Heart right ventricle (tissue), 16 donors: Measurements from ENCODE around the gene SUFU. TPM values are rescaled to one million over a fixed set of nuclear protein-coding genes. Genes with fewer than 3 reads are reported as not detected.

Source experiments
- ATAC-seq, 8 donors: fragments of 200-7000 bp; cut with Tn5 transposase; one replicate each; pipeline ENCODE4 v1.9.1; 2020; ENCODE audit warnings: mild to moderate bottlenecking in 8 of 8, moderate library complexity in 8 of 8, moderate number of reproducible peaks in 1 of 8
- DNase-seq, 2 donors: peaks; one replicate each; pipeline ENCODE4 v3.0.0-alpha.2; 2020
- H3K27ac ChIP-seq, 10 donors: fragments of 200-600 bp; sonication (generic) in 2 of 10; one replicate each; pipeline versions ENCODE4 v1.5.0 to v1.8.0; 2020 to 2022; ENCODE audit warnings: mild to moderate bottlenecking in 3 of 10
- H3K27me3 ChIP-seq, 7 donors: fragments of 200-600 bp; one replicate each; pipeline ENCODE4 v1.8.0; 2021 to 2022; ENCODE audit warnings: mild to moderate bottlenecking in 2 of 7
- H3K36me3 ChIP-seq, 9 donors: fragments of 200-600 bp; sonication (generic) in 1 of 9; one replicate each; pipeline versions ENCODE4 v1.5.0 to v1.8.0; 2020 to 2022; ENCODE audit warnings: mild to moderate bottlenecking in 2 of 9
- H3K4me1 ChIP-seq, 9 donors: fragments of 200-600 bp; sonication (generic) in 1 of 9; one replicate each; pipeline versions ENCODE4 v1.5.0 to v1.8.0; 2020 to 2022; ENCODE audit warnings: mild to moderate bottlenecking in 4 of 9
- H3K4me3 ChIP-seq, 10 donors: fragments of 200-600 bp; sonication (generic) in 2 of 10; one replicate each; pipeline versions ENCODE4 v1.5.0 to v1.8.0; 2020 to 2022; ENCODE audit warnings: mild to moderate bottlenecking in 7 of 10, moderate library complexity in 2 of 10
- H3K9me3 ChIP-seq, 11 donors: fragments of 200-600 bp in 10 of 11; sonication (generic) in 2 of 11; one replicate each; pipeline versions ENCODE4 v1.5.0 to v1.8.0; 2013 to 2022; ENCODE audit warnings: mild to moderate bottlenecking in 2 of 11, control low read depth in 1 of 11, moderate library complexity in 1 of 11
- CTCF ChIP-seq, 9 donors: fragments of 200-600 bp; sonication (generic) in 2 of 9; IDR thresholded peaks; one replicate each; pipeline versions ENCODE4 v1.5.0 to v1.8.0; 2021 to 2022; ENCODE audit warnings: antibody characterized with exemption in 9 of 9, mild to moderate bottlenecking in 5 of 9, moderate library complexity in 1 of 9
- WGBS, 2 donors: extraction: QIAGEN DNeasy Blood & Tissue Kit; methylation state at CpG; one replicate each; pipeline ENCODE4 v1.1.7; 2013; ENCODE audit warnings: inconsistent platforms in 1 of 2; 5-methylcytosine and 5-hydroxymethylcytosine counted together
- intact Hi-C, 10 donors: fragments of 100-400 bp; cut with DNase I; formaldehyde crosslinking; loops; one replicate each; pipeline versions ENCODE4 v1.11.1 to v1.14.2; 2022
- polyA plus RNA-seq, 2 donors: library from polyadenylated mRNA; stranded (reverse); fragments of 200-250 nt; gene quantifications; one replicate each; pipeline ENCODE4 v1.2.3, GENCODE V29; 2013
- total RNA-seq, 10 donors: library from RNA; stranded (reverse); fragmentation: NEBNext Ultra II Directional in 3 of 10; extraction: Animal tissue kit (Norgen Biotek cat#: 25700) in 3 of 10; gene quantifications; one replicate each; pipeline versions ENCODE4 v1.2.1 to v1.2.4, GENCODE V29; 2021 to 2023
- donor health status: Arrhythmogenic right ventricular cardiomyopathy.
- donor health status: ischemic (EF 13 %, LVEDD 7.1; RV severe dilation, severe dysfunction).
- donor health status: healthy with polysubstance abuse.
- donor health status: DM: no; HTN: yes; CAD: no.
- donor health status: DM: no; HTN: no; CAD: no.
- donor health status: ischemic (EF 25% LVEDD 6.9; RV normal size, moderate dysfunction).
- donor health status: ischemic (EF 25% LVEDD 5.7; RV mildly dilated, moderate dysfunction).
- donor health status: healthy.
- donor health status: DM: yes; HTN: yes; CAD: no.
- donor health status: Ischemic cardiomyopathy.
- donor health status: ischemic (EF 35%, LVEDD 5.7; RV mildly dilated, moderate dysfunction).
- donor health status: nonischemic (EF 11% LVEDD 7.7; RV severe dilation, severe dysfunction).
- donor health status: DM: yes; HTN: yes; CAD: no.
- donor health status: PGD.
- donor health status: ischemic (EF 29% LVEDD 5.4; RV normal size, mild dysfunction).
- donor health status: nonischemic (EF 23%, LVEDD 6.1; RV moderate dilation, normal function).

SUFU gene
- total and polyA plus RNA-seq, 12 donors, result 3.3 to 10.1 (median 7.2) TPM

DNA sequence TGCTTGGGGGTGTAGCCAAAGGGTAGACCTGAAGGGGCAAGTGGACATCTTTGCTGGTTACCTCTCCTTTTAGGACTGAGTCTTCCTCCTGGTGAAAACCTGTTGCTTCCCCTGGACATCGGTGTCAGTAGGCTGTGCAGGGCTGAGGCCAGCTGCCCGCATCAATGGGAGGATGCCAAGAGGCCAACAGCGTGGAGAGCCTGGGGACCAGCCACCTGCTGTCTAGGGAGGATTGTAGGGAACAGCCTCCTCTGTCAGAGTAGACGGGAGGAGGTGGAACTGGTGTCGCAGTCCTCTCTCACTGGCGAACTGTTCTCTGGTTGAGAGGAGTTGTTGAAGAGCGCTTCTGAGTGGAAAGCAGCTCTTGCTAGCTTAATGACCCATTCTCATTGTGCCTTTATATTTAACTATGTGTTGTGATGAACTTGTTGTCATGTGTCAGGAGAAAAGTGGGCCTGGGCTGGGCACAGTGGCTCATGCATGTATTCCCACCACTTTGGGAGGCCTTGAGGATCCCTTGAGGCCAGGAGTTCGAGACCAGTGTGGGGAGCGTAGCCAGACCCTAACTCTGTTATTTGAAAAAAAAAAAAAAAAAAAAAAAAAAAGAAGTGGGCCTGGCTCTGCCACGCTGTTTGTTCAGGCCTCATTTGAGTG is 1.8 kb downstream of the SUFU start:
- H3K27me3 ChIP-seq, result no peaks in the 10 kb centered on the region
- peaks cover 0 to 40% (median 11%) of the 10 kb centered on the region in 9 donors for H3K36me3 ChIP-seq
- H3K9me3 ChIP-seq, result no peaks in the 10 kb centered on the region
- H3K27ac ChIP-seq, result peak overlapping the region in 2 of 10 donors; percentile 4 to 90
- intact Hi-C loops, result loop anchor here (2.0 to 10.0 kb wide), 3 partner anchors 77 to 209 kb away; partner anchors contain the start of genes ARL3 (in 2 of the 10) and SFXN2 (in 2 of the 10)
- H3K4me3 ChIP-seq, result peak overlapping the region in 4 of 10 donors; percentile 68 to 99 (median 86)
- WGBS, 2 donors, result 71 to 74% methylated on average over 10 of the region's 10 CpGs
- DNase-seq (no peak), ATAC-seq (no peak)
- peaks cover 7 to 73% (median 38%) of the 10 kb centered on the region in 9 donors for H3K4me1 ChIP-seq
- no peak for TF ChIP-seq CTCF (IDR thresholded peaks at IDR 0.05)

DNA sequence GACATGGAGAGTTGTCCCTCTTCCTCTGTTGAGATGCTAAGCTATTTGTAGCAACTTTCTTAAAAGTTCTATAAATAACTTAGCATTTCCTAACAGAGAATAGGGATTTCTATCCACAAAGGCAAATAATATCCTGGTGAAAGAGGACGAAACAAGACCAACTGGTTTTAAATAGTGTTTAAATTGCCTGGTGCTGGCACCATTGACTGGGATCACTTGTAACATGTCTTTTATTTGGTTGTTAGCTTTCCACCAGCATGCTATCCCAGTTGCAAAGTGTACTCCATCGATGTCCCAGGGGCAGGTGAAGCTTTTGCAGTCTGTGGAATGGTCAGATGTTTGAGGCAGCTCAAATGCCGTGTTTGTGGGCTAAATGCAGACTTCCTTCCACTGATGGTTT is 3.7 kb downstream of the SUFU start:
- Histone ChIP-seq H3K4me1 (peaks cover 4 to 74% (median 29%) of the 10 kb centered on the region in 9 donors), H3K4me3 (no peak overlapping the region), H3K9me3 (no peaks in the 10 kb centered on the region), H3K36me3 (peaks cover 0 to 59% (median 11%) of the 10 kb centered on the region in 9 donors), H3K27me3 (no peaks in the 10 kb centered on the region), H3K27ac (peak overlapping the region in 3 of 10 donors; percentile 12 to 13 (median 13))
- ATAC-seq (no peak), DNase-seq (no peak)
- intact Hi-C loops, result loop anchor here in 8 of 10 donors (2.0 to 10.0 kb wide), 3 partner anchors 75 to 207 kb away; partner anchors contain the start of genes ARL3 (in 2 of the 8) and SFXN2 (in 2 of the 8)
- WGBS, 2 donors, result 56 to 61% methylated on average over 3 of the region's 3 CpGs
- TF ChIP-seq CTCF (IDR thresholded peaks at IDR 0.05), result no peak

DNA sequence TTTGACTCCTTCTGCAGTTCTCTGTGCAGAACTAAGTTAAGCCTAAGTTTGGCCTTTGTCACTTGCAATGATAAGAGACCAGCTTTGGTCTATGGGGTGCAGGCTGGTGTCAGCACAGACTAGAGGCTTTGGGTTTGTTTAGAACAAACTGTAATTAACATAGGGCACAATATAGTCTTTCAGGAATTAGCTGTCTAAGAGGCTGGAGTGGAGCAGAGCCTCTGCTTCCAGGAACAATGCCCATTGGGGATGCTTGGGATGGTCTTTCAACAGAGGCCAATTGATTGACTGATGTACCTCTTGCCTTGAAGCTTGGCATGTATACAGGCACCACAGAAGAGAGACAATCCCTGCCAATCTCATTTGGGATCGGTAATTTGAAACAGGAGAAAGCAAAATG is 4.7 kb downstream of the SUFU start:
- intact Hi-C loops, result loop anchor here in 7 of 10 donors (5.0 to 10.0 kb wide), 2 partner anchors 74 to 206 kb away; partner anchors contain the start of genes ARL3 (in 2 of the 7) and SFXN2 (in 2 of the 7)
- TF ChIP-seq CTCF (IDR thresholded peaks at IDR 0.05), result no peak
- Histone ChIP-seq H3K36me3 (peaks cover 0 to 69% (median 11%) of the 10 kb centered on the region in 9 donors), H3K4me3 (no peak overlapping the region), H3K4me1 (peaks cover under 1 to 65% (median 24%) of the 10 kb centered on the region in 9 donors), H3K27me3 (no peaks in the 10 kb centered on the region), H3K9me3 (no peaks in the 10 kb centered on the region), H3K27ac (peak overlapping the region in 1 of 10 donors; percentile 16)
- no peak for DNase-seq
- no peak for ATAC-seq
- 83 to 95% methylated on average over 1 of the region's 1 CpG for WGBS, 2 donors

GRCh38 chr10:102509387-102509786 is 5.6 kb downstream of the SUFU start:
- whole genome bisulfite sequencing, 2 donors, result 71 to 75% methylated on average over 2 of the region's 2 CpGs

More at GRCh38 chr10:102509387-102509786, 5.6 kb downstream of the SUFU start:
- H3K36me3 ChIP-seq, result peaks cover 0 to 78% (median 11%) of the 10 kb centered on the region in 9 donors
- intact Hi-C loops, result loop anchor here in 7 of 10 donors (5.0 to 10.0 kb wide), 2 partner anchors 73 to 205 kb away; partner anchors contain the start of genes ARL3 (in 2 of the 7) and SFXN2 (in 2 of the 7)
- no peaks in the 10 kb centered on the region for H3K9me3 ChIP-seq
- DNase-seq (no peak), ATAC-seq (no peak)
- H3K4me1 ChIP-seq, result peaks cover 0 to 64% (median 23%) of the 10 kb centered on the region in 9 donors
- no peak for TF ChIP-seq CTCF (IDR thresholded peaks at IDR 0.05)
- no peak overlapping the region for H3K4me3 ChIP-seq
- peak overlapping the region in 1 of 10 donors; percentile 16 for H3K27ac ChIP-seq
- no peaks in the 10 kb centered on the region for H3K27me3 ChIP-seq
